ENCODE measurements around the gene MTRF1.

MTRF1 gene

GRCh38 chr13:41306271-41307145 is 43.1 kb upstream of the MTRF1 start:
- peak; percentile 63 for DNase-seq (ENCODE audit: low read depth, low spot score)
- H3K4me3 ChIP-seq (ENCODE audit: low read depth, low read length) = no peak overlapping the region
- in situ Hi-C loops (cut with HindIII; ENCODE audit: low sequenced_read_pairs) = no loop called here
- no peak for TF ChIP-seq CTCF (IDR thresholded peaks at IDR 0.05; ENCODE audit: low read depth, low read length)

- TF ChIP-seq CTCF (IDR thresholded peaks at IDR 0.05; ENCODE audit: low read depth, low read length) = no peak
- in situ Hi-C loops (cut with HindIII; ENCODE audit: low sequenced_read_pairs) = no loop called here
Measured at GRCh38 chr13:41304551-41304950, 41.2 kb upstream of the MTRF1 start.

GRCh38 chr13:41302743-41303142 is 39.4 kb upstream of the MTRF1 start:
- in situ Hi-C loops (cut with HindIII; ENCODE audit: low sequenced_read_pairs) = no loop called here
- TF ChIP-seq CTCF (IDR thresholded peaks at IDR 0.05; ENCODE audit: low read depth, low read length) = no peak
- H3K4me3 ChIP-seq (ENCODE audit: low read depth, low read length) = no peak overlapping the region
- DNase-seq (ENCODE audit: low read depth, low spot score) = no peak

More at GRCh38 chr13:41304551-41304950, 41.2 kb upstream of the MTRF1 start:
- no peak for DNase-seq (ENCODE audit: low read depth, low spot score)
- no peak overlapping the region for H3K4me3 ChIP-seq (ENCODE audit: low read depth, low read length)

- no peak for TF ChIP-seq CTCF (IDR thresholded peaks at IDR 0.05; ENCODE audit: low read depth, low read length)
- DNase-seq (ENCODE audit: low read depth, low spot score) = no peak
- no peak overlapping the region for H3K4me3 ChIP-seq (ENCODE audit: low read depth, low read length)
- in situ Hi-C loops (cut with HindIII; ENCODE audit: low sequenced_read_pairs) = no loop called here
Measured at GRCh38 chr13:41299316-41300094, 36.1 kb upstream of the MTRF1 start.

- H3K4me3 ChIP-seq (ENCODE audit: low read depth, low read length) = no peak overlapping the region
- in situ Hi-C loops (cut with HindIII; ENCODE audit: low sequenced_read_pairs) = no loop called here
- DNase-seq (ENCODE audit: low read depth, low spot score) = no peak
- no peak for TF ChIP-seq CTCF (IDR thresholded peaks at IDR 0.05; ENCODE audit: low read depth, low read length)
Measured at GRCh38 chr13:41296879-41297646, 33.7 kb upstream of the MTRF1 start.

GRCh38 chr13:41295973-41296372 is 32.6 kb upstream of the MTRF1 start:
- no peak for TF ChIP-seq CTCF (IDR thresholded peaks at IDR 0.05; ENCODE audit: low read depth, low read length)
- H3K4me3 ChIP-seq (ENCODE audit: low read depth, low read length) = no peak overlapping the region
- no peak for DNase-seq (ENCODE audit: low read depth, low spot score)
- in situ Hi-C loops (cut with HindIII; ENCODE audit: low sequenced_read_pairs) = no loop called here
